GM19395 (cell line): Measurements from ENCODE around the gene DYRK1A.
"Not testable (repeated sequence)": the region's sequence is repeated elsewhere in the genome, so short reads cannot be mapped to it uniquely, and the experiment has no call there.

ENCODE experiments used
- ATAC-seq: cut with Tn5 transposase; IDR thresholded peaks from one replicate; pipeline ENCODE4 v1.9.1; 2021; ENCODE audit warnings: mild to moderate bottlenecking, moderate library complexity; ENCODE audit not compliant: unreplicated experiment

DYRK1A gene

DNA sequence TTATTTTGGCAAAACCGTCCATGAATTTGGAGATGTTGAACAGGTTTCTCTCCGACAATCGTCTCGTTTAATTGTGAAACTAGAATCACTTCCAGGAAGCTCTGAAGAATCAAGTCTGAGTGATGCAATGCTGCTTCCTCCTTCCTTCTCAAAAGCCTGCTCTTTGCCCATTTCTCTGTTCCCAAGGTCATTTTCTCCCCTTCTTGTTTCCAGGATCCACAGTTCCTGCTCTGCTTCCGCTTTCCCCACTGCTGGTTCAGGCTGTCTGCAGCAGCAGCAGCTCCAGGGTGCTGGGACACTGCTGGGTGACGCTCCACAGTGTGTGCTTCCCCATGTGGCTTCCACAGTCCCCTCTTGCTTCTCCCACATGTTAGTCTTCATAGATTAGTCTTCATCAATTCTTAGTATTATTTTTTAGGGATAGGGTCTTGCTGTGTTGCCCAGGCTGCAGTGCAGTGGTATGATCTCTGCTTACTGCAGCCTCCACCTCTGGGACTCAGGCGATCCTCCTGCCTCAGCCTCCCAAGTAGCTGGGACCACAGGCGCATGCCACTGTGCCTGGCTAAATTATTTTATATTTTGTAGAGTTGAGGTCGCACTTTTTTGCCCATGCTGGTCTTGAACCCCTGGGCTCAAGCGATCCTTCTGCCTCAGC is 156.2 kb downstream of the DYRK1A start:
- no peak for ATAC-seq

DNA sequence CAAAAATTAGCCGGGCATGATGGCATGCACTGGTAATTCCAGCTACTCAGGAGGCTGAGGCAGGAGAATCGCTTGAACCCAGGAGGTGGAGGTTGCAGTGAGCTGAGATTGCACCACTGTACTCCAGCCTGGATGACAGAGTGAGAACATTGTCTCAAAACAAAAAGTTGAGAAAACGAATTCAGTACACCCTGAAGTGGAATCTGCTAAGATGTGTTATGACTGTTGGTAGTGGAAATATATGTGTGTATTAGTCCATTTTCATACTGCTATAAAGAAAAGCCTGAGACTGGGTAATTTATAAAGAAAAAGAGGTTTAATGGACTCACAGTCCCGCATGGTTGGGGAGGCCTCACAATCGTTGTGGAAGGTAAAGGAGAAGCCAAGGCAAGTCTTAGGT is 158.4 kb downstream of the DYRK1A start:
- ATAC-seq = not testable (repeated sequence)

DNA sequence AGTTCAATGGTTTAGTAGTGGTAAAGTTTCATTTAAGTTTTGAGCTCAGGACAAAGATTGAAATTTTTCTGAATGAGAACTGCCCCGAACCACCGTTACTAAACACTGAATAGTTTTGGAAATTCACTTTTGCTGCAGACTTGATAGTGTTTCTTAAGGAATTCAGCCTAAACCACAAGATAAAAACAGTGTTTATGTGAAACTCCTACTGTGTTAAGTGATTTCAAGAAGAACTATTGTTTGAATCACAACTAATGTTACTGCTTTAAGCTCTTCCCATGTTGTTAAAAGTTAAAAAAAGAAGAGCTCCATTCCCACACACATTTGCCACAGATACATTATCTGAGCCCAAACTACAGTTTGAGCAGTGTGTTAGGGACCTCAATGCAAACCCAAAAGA is 159.2 kb downstream of the DYRK1A start:
- no peak for ATAC-seq

DNA sequence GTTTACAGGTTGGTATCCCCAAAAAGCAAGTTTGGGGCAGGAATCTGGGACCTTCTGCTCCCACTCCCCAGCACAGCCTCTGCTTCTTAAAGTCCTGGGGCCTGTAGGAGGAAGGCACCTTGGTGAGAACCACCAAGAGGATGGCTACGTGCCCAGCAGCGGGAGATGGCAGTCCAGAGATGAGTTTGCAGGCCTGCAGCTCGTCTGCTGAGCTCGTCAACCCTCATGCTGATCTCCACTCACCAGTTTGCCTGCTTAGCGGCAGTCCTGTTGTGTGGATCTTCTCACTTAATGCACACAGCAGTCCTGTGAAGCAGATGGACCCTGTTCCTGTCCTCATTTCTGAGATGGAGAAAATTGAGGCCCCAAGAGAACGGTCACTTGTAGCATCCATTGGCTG is 160.5 kb downstream of the DYRK1A start:
- ATAC-seq = no peak

DNA sequence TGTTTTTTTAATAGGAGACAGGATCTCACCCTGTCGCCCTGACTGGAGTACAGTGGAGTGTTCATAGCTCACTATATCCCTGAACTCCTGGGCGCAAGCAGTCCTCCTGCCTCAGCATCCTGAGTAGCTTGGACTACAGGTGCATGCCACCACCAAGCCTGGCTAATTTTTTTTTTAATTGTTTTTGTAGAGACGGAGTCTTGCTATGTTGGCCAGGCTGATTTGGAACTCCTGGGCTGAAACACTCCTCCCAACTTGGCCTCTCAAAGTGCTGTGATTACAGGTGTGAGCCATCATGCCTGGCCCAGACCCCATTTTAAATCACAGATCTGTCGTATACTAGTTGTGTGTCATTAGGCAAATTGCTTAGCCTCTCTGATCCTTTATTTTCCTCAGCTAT is 161.1 kb downstream of the DYRK1A start:
- no peak for ATAC-seq

DNA sequence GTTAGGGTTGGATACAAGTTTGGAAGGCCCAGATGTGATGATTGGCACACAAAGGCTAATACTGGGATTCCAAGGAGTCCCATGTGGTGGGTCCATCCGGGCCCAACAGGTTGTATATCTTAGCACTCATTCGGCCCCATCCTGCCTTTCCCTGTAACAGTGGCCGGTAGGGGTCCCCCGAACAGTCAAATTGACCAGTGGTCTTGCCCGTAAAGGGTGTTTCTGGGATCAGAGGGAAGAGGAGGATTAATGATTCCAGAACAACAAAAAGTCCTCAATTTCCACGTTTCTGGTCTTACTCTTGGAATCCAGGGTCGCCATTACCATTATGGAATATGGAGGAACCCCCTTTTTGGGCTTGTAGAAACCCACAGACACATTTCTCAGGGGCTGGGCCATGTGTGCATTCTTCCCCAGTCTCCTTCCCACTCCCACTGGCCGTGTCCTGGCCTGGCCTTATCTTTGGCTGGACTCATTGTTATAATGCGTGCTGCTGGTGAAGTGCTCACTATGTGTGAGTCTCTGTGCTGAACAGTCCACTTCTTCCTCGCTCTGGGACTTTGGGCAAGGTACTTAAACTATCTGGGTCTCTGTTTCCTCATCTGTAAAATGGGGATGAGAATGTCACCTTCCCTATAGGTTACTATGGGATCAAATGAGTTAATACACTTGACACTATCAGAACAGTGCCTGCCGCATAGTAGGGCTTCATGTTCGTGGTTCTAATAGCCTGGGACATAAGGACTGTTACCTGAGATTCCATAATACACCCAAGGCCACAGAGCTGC is 161.8 kb downstream of the DYRK1A start:
- ATAC-seq = no peak

DNA sequence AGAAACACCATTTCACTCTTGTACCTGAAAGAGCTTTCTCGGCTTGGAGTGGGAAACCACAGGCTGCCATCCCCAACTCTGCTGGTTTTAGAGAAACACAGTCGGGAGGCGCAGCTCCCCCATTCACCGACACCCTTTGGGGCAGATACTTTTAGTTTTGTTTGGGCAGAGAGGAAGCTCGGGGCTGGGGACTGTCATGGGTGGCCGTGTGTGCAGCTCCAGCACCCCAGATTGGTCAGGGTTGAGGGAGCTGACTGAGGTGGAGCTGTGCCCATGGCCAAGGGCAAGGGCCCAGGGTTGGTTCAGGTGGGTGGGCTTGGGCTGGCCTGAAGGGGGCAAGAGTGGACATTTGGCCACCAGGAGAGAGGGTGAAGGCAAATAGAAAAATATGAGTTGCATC is 163.1 kb downstream of the DYRK1A start:
- ATAC-seq = no peak

DNA sequence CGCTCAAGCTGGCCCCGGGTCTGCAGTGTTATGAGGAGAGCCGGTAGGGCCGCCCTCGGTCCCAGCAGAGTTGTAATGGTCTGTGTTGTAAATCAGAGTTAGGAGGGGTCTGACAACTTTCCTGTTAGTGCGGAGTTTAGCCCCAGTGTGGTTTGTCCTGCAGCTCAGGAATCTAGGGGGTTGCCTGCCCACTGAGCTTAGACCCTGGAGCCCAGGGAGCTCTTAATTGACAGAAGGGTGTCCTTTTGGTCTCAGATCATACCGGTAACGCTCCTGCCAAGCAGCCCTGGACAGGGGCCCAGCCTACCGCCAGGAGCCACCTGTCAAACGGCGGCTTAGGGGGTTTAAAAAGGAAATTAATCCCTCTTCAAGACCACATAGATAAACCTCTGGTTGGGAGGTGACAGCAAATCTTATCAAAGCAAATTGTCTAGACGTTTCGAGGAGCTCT is 164.4 kb downstream of the DYRK1A start:
- no peak for ATAC-seq

DNA sequence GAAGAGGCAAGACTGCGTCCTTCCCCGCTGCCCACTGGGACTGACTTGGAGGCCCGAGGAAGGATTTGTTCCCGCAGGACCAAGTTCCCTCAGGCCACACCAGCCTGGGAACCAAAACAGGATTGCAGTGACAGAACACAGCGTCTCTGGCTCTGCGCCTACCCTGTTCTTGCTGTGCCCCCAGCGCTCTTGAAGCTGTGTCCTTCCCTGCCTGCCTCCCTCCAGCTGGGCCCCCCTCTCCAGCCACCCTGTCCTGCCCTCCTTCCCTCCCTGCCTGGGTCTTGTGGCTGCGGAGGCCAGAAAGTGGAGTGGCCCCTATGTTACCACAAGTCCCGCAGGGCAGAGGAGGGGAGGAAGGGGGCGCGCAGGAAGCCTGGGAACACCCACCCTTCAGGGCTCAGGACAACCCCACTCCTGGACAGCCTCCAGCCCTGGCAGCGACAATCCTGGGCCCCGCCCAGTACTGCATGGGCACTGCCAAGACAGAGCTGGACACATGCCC is 164.9 kb downstream of the DYRK1A start:
- ATAC-seq = no peak

DNA sequence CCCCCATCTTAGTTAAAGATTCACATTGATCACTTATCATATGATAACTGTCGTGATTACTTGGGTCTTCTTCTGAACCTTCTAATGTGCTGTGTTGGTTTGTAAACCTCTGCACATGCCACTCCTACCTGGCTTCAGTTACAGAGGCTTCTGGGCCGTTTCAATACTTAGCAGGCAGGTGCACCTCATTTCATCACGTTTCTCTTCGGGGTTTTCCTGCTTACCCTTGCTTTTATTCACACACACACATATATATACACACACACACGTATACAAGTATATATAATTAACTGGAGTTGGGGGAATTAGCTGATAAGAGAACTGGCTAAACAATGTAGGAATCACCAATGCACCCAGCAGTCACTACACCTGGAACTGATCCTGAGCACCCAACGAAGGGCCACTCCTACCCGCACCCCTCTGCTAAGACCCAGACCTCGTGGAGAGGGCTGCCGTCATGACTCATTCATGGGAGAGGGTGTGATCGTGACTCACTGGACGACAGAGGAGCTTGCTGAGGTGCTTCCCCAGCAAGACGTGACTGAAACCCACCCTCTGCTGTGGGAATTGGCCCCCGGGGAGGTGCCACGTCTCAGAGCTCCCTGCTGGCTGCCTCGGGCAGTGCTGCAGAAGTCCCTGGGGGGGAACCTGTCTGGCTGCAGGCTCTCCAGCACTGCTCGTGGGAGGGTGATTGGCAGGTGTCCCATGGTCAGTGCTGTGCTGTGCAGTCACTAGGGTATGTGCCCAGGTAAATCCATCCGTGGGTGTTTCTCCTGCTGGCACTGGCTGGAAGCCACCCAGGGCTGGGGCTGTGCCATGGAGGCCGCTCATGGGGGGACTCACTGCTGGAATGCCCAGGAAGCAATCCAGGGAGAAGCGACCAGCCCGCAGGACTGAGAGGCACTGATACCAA is 166.6 kb downstream of the DYRK1A start:
- ATAC-seq = no peak

DNA sequence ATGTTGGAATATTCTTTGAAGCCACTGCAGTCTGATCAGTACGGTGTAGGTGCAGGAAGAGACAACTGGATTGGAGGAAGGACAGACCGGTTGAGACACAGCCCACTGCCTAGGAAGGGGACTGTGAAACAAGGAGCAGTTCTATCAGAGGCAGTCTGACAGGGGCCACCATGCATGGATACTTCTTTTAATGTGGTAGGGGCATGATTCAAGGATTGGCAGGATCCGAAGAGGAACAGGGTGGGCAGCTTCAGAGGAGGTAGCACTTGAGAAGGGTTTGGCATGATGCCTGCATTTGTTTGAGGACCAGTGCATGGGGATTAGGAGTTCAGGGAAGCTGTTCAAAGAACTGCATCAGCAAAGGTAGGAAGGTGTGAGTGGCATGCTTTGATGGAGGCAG is 167.9 kb downstream of the DYRK1A start:
- ATAC-seq = no peak

DNA sequence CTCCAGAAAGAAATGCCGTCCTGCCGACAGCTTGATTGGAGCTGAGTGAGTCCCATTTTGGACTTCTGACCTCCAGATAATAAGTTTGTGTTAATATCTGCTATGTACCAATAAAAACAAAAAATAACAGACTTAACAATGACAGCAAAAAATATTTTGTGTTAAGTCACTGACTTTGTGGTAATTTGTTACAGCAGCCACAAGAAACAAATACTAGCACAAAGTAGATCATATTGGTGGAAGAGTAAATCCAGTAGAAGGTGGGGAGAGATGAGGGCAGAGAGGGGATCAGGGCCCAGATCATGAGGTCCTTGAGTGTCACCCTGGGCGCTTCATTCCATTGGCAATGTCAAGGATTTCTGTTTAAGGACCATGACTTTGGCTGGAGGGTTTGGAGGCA is 168.6 kb downstream of the DYRK1A start:
- ATAC-seq = no peak

DNA sequence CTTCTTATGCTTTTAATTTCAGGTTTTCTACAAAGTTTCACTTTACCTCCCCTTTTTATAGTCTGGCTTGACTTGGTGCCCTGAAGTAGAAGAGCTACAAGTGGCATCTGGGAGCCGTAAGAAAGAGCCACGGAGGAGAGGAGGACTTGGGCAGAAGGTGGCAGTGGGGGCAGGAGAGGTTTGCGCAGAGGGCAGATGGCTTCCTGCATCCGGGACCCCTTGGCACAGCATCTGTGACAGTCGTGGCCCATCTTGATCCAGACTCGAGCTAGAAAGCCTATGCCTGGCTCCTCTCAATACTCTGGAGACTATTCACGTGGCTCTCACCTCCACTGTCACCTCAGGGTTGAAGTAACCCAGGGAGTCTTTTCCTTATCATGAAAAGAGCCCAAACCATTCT is 169.1 kb downstream of the DYRK1A start:
- no peak for ATAC-seq

DNA sequence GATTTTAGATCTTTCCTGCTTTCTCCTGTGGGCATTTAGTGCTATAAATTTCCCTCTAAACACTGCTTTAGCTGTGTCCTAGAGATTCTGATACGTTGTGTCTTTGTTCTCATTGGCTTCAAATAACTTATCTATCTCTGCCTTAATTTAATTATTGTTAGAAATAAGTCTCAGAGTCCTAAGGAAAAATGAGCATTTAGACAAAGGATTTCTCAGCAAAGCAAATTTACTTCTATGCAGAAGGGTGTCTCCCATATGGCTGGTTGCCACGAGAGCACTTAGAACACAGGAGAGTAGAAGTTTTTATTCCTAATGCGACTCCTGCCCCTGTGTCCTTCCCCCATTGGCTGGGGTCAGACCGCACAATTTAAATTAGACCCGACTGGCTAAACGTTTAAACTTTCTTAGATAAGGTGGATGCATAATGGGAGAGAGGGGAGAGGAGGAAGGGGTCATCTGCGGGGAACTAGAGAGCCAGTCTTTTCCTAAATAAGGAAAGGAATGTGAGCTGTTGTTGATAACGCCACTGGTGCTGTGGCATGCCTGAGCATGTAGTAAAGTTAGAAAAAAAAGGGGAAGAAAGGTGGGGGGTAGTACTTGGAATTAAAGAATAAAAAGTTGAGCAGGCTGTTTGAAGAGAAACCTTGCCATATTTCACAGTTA is 170.2 kb downstream of the DYRK1A start:
- no peak for ATAC-seq

DNA sequence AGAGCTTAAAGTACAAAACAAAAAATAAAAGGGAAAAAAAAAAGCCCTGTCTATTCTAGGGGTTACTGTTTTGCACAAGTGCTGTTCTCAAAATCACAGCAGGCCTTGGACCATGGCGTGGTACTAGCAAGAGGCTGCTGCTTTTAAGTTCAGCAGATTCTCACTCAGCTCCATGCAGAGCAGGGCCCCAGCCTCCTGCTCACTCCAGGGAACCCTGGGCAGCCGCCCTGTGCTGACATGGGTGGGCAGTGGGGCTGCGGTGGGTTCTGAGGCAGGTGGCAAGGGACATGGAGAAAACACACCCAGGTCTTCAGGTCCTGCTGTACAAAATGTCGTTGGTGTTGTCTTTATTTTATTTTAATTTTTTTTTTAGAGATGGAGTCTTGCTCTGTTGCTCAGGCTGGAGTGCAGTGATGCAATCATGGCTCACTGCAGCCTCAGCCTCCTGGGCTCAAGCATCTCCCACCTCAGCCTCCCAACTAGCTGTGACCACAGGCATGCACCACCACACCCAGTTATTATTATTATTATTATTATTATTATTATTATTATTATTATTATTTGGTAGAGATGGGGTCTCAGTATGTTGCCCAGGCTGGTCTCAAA is 170.9 kb downstream of the DYRK1A start:
- no peak for ATAC-seq

DNA sequence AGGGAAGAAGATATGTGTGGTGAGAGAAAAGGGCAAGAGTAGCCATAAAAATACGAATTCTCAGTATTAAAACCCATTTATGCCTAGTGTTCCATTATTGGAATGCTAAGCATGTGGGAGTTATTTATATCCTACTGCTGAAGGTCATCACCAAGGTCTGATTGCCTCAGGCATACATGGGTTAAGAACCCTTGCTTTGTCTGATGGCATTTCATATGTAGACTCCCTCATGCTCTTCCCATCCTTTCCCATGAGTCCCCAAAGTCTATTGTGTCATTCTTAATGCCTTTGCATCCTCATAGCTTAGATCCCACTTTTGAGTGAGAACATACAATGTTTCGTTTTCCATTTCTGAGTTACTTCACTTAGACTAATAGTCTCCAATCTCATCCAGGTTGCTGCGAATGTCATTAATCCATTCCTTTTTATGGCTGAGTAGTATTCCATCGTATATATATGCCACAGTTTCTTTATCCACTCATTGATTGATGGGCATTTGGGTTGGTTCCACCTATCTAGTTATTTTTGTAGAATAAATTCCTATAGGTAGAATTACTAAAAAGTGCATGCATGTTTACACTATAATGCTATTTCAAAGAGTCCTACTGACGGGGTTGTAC is 172.5 kb downstream of the DYRK1A start:
- ATAC-seq = no peak

DNA sequence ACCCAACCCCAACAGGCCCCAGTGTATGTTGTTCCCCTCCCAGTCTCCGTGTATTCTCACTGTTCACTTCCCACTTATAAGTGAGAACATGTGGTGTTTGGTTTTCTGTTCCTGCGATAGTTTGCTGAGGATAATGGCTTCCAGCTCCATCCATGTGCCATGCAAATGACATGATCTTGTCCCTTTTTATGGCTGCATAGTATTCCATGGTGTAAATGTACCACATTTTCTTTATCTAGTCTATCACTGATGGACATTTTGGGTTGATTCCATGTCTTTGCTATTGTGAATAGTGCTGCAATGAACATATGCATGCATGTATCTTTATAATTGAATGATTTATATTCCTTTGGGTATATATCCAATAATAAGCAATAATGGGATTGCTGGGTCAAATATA is 174.6 kb downstream of the DYRK1A start:
- ATAC-seq = not testable (repeated sequence)

DNA sequence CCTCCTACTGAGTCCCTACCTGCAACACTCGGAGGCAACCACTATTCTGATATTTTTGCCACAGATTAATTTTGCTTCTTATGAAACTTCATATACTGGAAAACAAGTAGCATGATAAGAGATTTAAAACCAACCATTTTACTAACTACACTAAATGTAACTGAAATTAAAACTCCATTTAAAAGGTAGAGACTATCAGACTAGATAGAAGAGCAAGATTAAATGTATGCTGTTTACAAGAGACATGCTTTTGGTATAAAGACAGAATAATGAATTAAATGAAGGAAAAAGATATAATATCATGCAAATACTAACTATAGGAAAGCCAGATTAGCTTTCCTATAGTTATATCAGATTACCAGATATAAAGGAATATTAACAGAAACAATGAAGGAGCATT is 175.9 kb downstream of the DYRK1A start:
- ATAC-seq = no peak

DNA sequence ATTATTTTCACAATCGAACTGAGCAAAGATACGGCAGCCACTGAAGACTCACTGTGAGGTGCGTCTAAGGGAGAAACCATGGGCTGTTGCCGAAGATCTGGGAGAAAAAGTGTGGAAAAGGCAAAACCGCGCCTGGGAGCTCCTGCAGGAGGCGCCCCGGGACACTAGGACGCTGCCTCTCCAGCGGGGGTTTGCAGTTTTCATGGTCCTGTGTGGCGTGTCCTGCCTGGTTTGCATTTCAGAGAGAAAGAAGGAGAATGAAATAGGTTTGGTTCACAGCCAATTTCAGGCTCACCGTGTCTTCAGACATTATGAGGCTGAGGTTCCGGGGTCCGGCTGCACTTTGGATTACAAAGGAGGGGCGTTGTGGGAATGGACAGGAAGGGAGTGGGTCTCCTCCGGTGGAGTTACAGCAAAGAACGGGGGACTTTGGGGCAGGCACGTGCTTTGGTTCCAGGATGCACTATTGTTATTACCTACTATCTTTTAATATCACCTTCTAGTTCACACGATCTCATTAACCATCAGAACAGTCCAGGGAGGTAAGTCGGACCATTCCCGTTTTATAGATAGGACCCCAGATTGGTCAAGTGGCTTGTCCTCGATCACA is 179.8 kb downstream of the DYRK1A start:
- no peak for ATAC-seq
